Activated CD4-positive, CD25-positive, alpha-beta regulatory T cell treated with anti-CD3 and anti-CD28 coated beads, Interleukin-2, amount 50 U/mL, for 72 hours (primary cell): ENCODE measurements around the gene PPP1R1A.
A peak's percentile ranks its signal among the peaks of the same experiment; 100 is the strongest.

Source experiments
- DNase-seq: peaks from one replicate; pipeline ENCODE4 v3.0.0; 2021

The PPP1R1A gene

GRCh38 chr12:54603173-54603814 is 14.8 kb upstream of the PPP1R1A start:
- peak; percentile 53 for DNase-seq

- no peak for DNase-seq
These were observed 14.2 kb upstream of the PPP1R1A start for GRCh38 chr12:54602661-54603060.

GRCh38 chr12:54601841-54602240 is 13.4 kb upstream of the PPP1R1A start:
- DNase-seq: no peak

- no peak for DNase-seq
These were observed 10.5 kb upstream of the PPP1R1A start for GRCh38 chr12:54598970-54599369.

GRCh38 chr12:54596526-54596946 is 8.1 kb upstream of the PPP1R1A start:
- DNase-seq: peak; percentile 57

- no peak for DNase-seq
These were observed 7.0 kb upstream of the PPP1R1A start for GRCh38 chr12:54595471-54595870.

- no peak for DNase-seq
These were observed 5.3 kb upstream of the PPP1R1A start for GRCh38 chr12:54593725-54594124.

- no peak for DNase-seq
These were observed 4.7 kb upstream of the PPP1R1A start for GRCh38 chr12:54593135-54593534.

GRCh38 chr12:54592316-54592715 is 3.9 kb upstream of the PPP1R1A start:
- no peak for DNase-seq

GRCh38 chr12:54590978-54591591 is 2.6 kb upstream of the PPP1R1A start:
- DNase-seq: no peak

GRCh38 chr12:54589964-54590363 is 1.5 kb upstream of the PPP1R1A start:
- DNase-seq: no peak

GRCh38 chr12:54588890-54589267 is 420 bp upstream of the PPP1R1A start:
- DNase-seq: no peak

- DNase-seq: no peak
These were observed 1.1 kb downstream of the PPP1R1A start for GRCh38 chr12:54587315-54587873.

- DNase-seq: no peak
These were observed 1.8 kb downstream of the PPP1R1A start for GRCh38 chr12:54586620-54587019.

- DNase-seq: no peak
These were observed 3.2 kb downstream of the PPP1R1A start for GRCh38 chr12:54585243-54585642.

- no peak for DNase-seq
These were observed 4.3 kb downstream of the PPP1R1A start for GRCh38 chr12:54584128-54584527.

- DNase-seq: no peak
These were observed 4.7 kb downstream of the PPP1R1A start for GRCh38 chr12:54583726-54584125.

GRCh38 chr12:54581412-54581811 is 7.0 kb downstream of the PPP1R1A start:
- no peak for DNase-seq

- DNase-seq: peak; percentile 86
These were observed 8.6 kb downstream of the PPP1R1A start for GRCh38 chr12:54579696-54580333.

GRCh38 chr12:54579258-54579657 is 9.2 kb downstream of the PPP1R1A start:
- DNase-seq: no peak

GRCh38 chr12:54578778-54579177 is 9.7 kb downstream of the PPP1R1A start:
- no peak for DNase-seq

- DNase-seq: no peak
These were observed 15.6 kb downstream of the PPP1R1A start for GRCh38 chr12:54572881-54573280.

GRCh38 chr12:54571193-54572188 is 17.0 kb downstream of the PPP1R1A start:
- no peak for DNase-seq
